HEK293 (cell line): ENCODE results near the gene MGAT4A.

ENCODE experiments used
- CTCF ChIA-PET: fragments of 350-600 bp; formaldehyde crosslinking; extraction: SDS; loops from one replicate; lab custom pipeline; 2021; ENCODE audit warnings: antibody characterized with exemption; lab: Yijun Ruan, JAX
- POLR2A ChIA-PET: fragments of 300-600 bp; formaldehyde crosslinking; extraction: SDS; loops from one replicate; lab custom pipeline; 2020; ENCODE audit warnings: antibody characterized with exemption, inconsistent platforms; lab: Yijun Ruan, JAX
- H3K27ac ChIP-seq: fragments of 200-500 bp; sonication (Bioruptor generic); 2 replicates; pipeline ENCODE4 v1.5.1; 2014; ENCODE audit warnings: low read depth, low read length, control low read depth, inconsistent platforms; ENCODE audit errors: extremely low read depth
- H3K36me3 ChIP-seq, 2 experiments: fragments of 200-500 bp in 1 of 2; sonication (Bioruptor generic) in 1 of 2; 1 replicate in 1 of 2; 2 replicates in 1 of 2; pipeline ENCODE4 v1.5.1; 2014 to 2017; ENCODE audit warnings: inconsistent platforms in 2 of 2, low read length in 2 of 2; ENCODE audit not compliant: control insufficient read depth in 2 of 2, insufficient read depth in 1 of 2
- H3K4me1 ChIP-seq: fragments of 200-500 bp; sonication (Bioruptor generic); 2 replicates; pipeline ENCODE4 v1.5.1; 2014; ENCODE audit warnings: mild to moderate bottlenecking, low read length, inconsistent platforms; ENCODE audit not compliant: control insufficient read depth, insufficient read depth
- H3K4me3 ChIP-seq: 2 replicates; pipeline ENCODE4 v1.5.1; 2011; ENCODE audit warnings: low read depth, mild to moderate bottlenecking, control low read depth, low read length, moderate library complexity
- H3K9me3 ChIP-seq: fragments of 200-500 bp; sonication (Bioruptor generic); 2 replicates; pipeline ENCODE4 v1.5.1; 2014; ENCODE audit warnings: low read depth, low read length, inconsistent platforms; ENCODE audit not compliant: control insufficient read depth, insufficient read depth
- KLF1 ChIP-seq: fragments of 450-650 bp; formaldehyde crosslinking; IDR thresholded peaks from 2 replicates; pipeline ENCODE4 v1.5.1; 2016; ENCODE audit warnings: missing biosample characterization, missing genetic modification characterization
- KLF10 ChIP-seq: fragments of 450-650 bp; IDR thresholded peaks from 2 replicates; pipeline ENCODE4 v1.5.1; 2018; ENCODE audit warnings: missing biosample characterization, mild to moderate bottlenecking, missing genetic modification characterization
- MEIS1 ChIP-seq: sonication (generic); formaldehyde crosslinking; IDR thresholded peaks from 2 replicates; pipeline ENCODE4 v1.8.1; 2022; ENCODE audit warnings: missing genetic modification reagents, mild to moderate bottlenecking, borderline replicate concordance
- OSR2 ChIP-seq: fragments of 450-650 bp; formaldehyde crosslinking; IDR thresholded peaks from 2 replicates; pipeline ENCODE4 v1.5.1; 2016; ENCODE audit warnings: missing biosample characterization, missing genetic modification characterization
- ZBTB17 ChIP-seq: fragments of 450-650 bp; formaldehyde crosslinking; IDR thresholded peaks from 2 replicates; pipeline ENCODE4 v1.5.1; 2016; ENCODE audit warnings: missing biosample characterization, missing genetic modification characterization
- ZBTB7A ChIP-seq: fragments of 450-650 bp; formaldehyde crosslinking; IDR thresholded peaks from 2 replicates; pipeline ENCODE4 v1.5.1; 2016; ENCODE audit warnings: low read depth, missing biosample characterization, missing genetic modification characterization
- ZNF19 ChIP-seq: fragments of 450-650 bp; formaldehyde crosslinking; IDR thresholded peaks from 2 replicates; pipeline ENCODE4; 2016; ENCODE audit warnings: missing biosample characterization, missing genetic modification characterization, low read depth
- ZNF426 ChIP-seq: fragments of 450-650 bp; formaldehyde crosslinking; IDR thresholded peaks from 2 replicates; pipeline ENCODE4 v1.5.1; 2017; ENCODE audit warnings: missing biosample characterization, missing genetic modification characterization, mild to moderate bottlenecking, inconsistent platforms, moderate library complexity
- ZNF501 ChIP-seq: fragments of 450-650 bp; formaldehyde crosslinking; IDR thresholded peaks from 2 replicates; pipeline ENCODE4 v1.5.1; 2016; ENCODE audit warnings: missing biosample characterization, missing genetic modification characterization
- TF ChIP-seq, protein P1 (sequence below): fragments of 450-650 bp; formaldehyde crosslinking; IDR thresholded peaks from 2 replicates; pipeline ENCODE4 v1.5.1; 2017; ENCODE audit warnings: missing biosample characterization, missing genetic modification characterization
- TF ChIP-seq, protein P2 (sequence below): fragments of 450-650 bp; formaldehyde crosslinking; IDR thresholded peaks from 2 replicates; pipeline ENCODE4 v1.5.1; 2016; ENCODE audit warnings: missing biosample characterization, missing genetic modification characterization
- TF ChIP-seq, protein P3 (sequence below): fragments of 450-650 bp; formaldehyde crosslinking; IDR thresholded peaks from 2 replicates; pipeline ENCODE4 v1.5.1; 2017; ENCODE audit warnings: missing biosample characterization, missing genetic modification characterization
- TF ChIP-seq, protein P4 (sequence below): fragments of 450-650 bp; formaldehyde crosslinking; IDR thresholded peaks from 2 replicates; pipeline ENCODE4 v1.5.1; 2017; ENCODE audit warnings: missing biosample characterization, missing genetic modification characterization
- TF ChIP-seq, protein P5 (sequence below): fragments of 450-650 bp; formaldehyde crosslinking; IDR thresholded peaks from 2 replicates; pipeline ENCODE4 v1.5.1; 2016; ENCODE audit warnings: missing biosample characterization, missing genetic modification characterization

MGAT4A gene

DNA sequence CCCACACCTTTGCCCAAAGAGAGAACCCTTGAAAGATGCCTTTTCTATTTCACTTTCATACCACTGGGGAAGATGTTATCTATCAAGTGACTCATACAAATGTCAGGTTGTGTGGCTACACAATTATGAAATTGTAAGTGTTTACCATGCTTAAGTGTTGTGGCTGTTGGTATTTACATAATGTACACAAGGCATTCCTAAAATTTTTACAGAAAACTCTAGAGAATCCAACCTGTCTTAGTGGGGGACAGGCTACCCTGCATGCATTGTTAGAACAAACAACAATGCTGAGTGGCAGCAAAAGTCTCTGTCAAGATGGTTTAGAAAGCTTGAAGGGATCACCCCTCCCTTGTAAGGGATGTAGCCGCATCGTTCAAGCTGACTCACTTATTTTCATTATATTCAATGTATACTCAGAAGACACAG lies 5.5 kb upstream of the MGAT4A start:
- TF ChIP-seq, protein P1, sequence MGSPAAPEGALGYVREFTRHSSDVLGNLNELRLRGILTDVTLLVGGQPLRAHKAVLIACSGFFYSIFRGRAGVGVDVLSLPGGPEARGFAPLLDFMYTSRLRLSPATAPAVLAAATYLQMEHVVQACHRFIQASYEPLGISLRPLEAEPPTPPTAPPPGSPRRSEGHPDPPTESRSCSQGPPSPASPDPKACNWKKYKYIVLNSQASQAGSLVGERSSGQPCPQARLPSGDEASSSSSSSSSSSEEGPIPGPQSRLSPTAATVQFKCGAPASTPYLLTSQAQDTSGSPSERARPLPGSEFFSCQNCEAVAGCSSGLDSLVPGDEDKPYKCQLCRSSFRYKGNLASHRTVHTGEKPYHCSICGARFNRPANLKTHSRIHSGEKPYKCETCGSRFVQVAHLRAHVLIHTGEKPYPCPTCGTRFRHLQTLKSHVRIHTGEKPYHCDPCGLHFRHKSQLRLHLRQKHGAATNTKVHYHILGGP, result no peak
- TF ChIP-seq ZBTB17 (tag by site-specific recombination) (no peak), KLF10 (tag by site-specific recombination) (no peak), ZNF19 (tag by site-specific recombination) (no peak), ZBTB7A (tag by site-specific recombination) (no peak), ZNF426 (tag by site-specific recombination) (no peak)
- TF ChIP-seq, protein P2, sequence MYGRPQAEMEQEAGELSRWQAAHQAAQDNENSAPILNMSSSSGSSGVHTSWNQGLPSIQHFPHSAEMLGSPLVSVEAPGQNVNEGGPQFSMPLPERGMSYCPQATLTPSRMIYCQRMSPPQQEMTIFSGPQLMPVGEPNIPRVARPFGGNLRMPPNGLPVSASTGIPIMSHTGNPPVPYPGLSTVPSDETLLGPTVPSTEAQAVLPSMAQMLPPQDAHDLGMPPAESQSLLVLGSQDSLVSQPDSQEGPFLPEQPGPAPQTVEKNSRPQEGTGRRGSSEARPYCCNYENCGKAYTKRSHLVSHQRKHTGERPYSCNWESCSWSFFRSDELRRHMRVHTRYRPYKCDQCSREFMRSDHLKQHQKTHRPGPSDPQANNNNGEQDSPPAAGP, result no peak
- Histone ChIP-seq H3K27ac (no peak overlapping the region), H3K4me1 (peaks cover 2% of the 10 kb centered on the region; the same call in 1 of the 2 replicates), H3K36me3 (no peaks in the 10 kb centered on the region), H3K4me3 (no peak overlapping the region), H3K9me3 (no peaks in the 10 kb centered on the region)
- POLR2A ChIA-PET, result no interaction called here
- CTCF ChIA-PET, result no interaction called here

DNA sequence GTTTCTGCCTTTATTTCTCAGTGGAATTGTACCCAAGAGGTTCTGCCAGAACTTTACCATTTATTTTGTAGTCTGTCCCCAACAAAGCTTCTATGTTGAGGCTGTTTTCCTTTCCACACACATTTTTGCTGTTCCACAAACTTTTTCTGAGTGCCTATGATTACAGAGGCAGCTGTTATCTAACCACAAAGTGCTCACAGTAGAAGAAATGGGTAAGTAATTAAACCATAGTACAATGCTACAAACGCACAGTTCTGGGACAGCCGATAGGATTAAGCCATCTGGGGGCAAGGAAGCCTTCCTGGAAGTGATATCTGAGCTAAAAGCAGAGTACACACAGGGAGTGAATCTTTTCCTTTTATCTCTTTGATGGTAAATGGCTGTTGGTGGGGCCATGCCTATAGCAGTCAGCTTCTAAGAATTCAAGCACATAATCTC lies 3.9 kb upstream of the MGAT4A start:
- Histone ChIP-seq H3K9me3 (no peaks in the 10 kb centered on the region), H3K27ac (no peak overlapping the region), H3K4me1 (peaks cover 2% of the 10 kb centered on the region; the same call in 1 of the 2 replicates), H3K4me3 (no peak overlapping the region), H3K36me3 (no peaks in the 10 kb centered on the region)
- CTCF ChIA-PET, result no interaction called here
- POLR2A ChIA-PET, result no interaction called here
- TF ChIP-seq, protein P3, sequence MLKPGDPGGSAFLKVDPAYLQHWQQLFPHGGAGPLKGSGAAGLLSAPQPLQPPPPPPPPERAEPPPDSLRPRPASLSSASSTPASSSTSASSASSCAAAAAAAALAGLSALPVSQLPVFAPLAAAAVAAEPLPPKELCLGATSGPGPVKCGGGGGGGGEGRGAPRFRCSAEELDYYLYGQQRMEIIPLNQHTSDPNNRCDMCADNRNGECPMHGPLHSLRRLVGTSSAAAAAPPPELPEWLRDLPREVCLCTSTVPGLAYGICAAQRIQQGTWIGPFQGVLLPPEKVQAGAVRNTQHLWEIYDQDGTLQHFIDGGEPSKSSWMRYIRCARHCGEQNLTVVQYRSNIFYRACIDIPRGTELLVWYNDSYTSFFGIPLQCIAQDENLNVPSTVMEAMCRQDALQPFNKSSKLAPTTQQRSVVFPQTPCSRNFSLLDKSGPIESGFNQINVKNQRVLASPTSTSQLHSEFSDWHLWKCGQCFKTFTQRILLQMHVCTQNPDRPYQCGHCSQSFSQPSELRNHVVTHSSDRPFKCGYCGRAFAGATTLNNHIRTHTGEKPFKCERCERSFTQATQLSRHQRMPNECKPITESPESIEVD, result peak; percentile 56; the same call in 1 of the 2 replicates
- TF ChIP-seq OSR2 (0 out of 2 replicates have a peak, but pooled peaks have one; percentile 19), ZNF501 (no peak), MEIS1 (CRISPR knock-in tag) (no peak), KLF1 (tag by site-specific recombination) (no peak), ZBTB17 (tag by site-specific recombination) (no peak)
- TF ChIP-seq, protein P4, sequence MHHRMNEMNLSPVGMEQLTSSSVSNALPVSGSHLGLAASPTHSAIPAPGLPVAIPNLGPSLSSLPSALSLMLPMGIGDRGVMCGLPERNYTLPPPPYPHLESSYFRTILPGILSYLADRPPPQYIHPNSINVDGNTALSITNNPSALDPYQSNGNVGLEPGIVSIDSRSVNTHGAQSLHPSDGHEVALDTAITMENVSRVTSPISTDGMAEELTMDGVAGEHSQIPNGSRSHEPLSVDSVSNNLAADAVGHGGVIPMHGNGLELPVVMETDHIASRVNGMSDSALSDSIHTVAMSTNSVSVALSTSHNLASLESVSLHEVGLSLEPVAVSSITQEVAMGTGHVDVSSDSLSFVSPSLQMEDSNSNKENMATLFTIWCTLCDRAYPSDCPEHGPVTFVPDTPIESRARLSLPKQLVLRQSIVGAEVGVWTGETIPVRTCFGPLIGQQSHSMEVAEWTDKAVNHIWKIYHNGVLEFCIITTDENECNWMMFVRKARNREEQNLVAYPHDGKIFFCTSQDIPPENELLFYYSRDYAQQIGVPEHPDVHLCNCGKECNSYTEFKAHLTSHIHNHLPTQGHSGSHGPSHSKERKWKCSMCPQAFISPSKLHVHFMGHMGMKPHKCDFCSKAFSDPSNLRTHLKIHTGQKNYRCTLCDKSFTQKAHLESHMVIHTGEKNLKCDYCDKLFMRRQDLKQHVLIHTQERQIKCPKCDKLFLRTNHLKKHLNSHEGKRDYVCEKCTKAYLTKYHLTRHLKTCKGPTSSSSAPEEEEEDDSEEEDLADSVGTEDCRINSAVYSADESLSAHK (tag by site-specific recombination), result no peak
- TF ChIP-seq, protein P5, sequence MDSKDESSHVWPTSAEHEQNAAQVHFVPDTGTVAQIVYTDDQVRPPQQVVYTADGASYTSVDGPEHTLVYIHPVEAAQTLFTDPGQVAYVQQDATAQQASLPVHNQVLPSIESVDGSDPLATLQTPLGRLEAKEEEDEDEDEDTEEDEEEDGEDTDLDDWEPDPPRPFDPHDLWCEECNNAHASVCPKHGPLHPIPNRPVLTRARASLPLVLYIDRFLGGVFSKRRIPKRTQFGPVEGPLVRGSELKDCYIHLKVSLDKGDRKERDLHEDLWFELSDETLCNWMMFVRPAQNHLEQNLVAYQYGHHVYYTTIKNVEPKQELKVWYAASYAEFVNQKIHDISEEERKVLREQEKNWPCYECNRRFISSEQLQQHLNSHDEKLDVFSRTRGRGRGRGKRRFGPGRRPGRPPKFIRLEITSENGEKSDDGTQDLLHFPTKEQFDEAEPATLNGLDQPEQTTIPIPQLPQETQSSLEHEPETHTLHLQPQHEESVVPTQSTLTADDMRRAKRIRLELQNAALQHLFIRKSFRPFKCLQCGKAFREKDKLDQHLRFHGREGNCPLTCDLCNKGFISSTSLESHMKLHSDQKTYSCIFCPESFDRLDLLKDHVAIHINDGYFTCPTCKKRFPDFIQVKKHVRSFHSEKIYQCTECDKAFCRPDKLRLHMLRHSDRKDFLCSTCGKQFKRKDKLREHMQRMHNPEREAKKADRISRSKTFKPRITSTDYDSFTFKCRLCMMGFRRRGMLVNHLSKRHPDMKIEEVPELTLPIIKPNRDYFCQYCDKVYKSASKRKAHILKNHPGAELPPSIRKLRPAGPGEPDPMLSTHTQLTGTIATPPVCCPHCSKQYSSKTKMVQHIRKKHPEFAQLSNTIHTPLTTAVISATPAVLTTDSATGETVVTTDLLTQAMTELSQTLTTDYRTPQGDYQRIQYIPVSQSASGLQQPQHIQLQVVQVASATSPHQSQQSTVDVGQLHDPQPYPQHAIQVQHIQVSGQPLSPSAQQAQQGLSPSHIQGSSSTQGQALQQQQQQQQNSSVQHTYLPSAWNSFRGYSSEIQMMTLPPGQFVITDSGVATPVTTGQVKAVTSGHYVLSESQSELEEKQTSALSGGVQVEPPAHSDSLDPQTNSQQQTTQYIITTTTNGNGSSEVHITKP (tag by site-specific recombination), result peak; percentile 36; the same call in 1 of the 2 replicates
